Panc1 (cell line): Measurements from ENCODE around the gene ASB12.

Source experiments
- CTCF ChIP-seq: fragments of 450-650 bp; IDR thresholded peaks from 2 replicates; pipeline ENCODE4 v1.5.1; 2017; ENCODE audit warnings: mild to moderate bottlenecking
- POLR2AphosphoS5 ChIP-seq: IDR thresholded peaks from 2 replicates; pipeline ENCODE4 v1.6.1; 2012; ENCODE audit warnings: mild to moderate bottlenecking, low read depth, low read length, moderate library complexity
- REST ChIP-seq, 2 experiments: IDR thresholded peaks; 2 replicates each; pipeline ENCODE4 v1.6.1; 2011 to 2012; ENCODE audit warnings: low read depth in 2 of 2, control low read depth in 1 of 2, low read length in 1 of 2, mild to moderate bottlenecking in 1 of 2, moderate library complexity in 1 of 2; ENCODE audit not compliant: insufficient read depth in 1 of 2
- SIN3A ChIP-seq: IDR thresholded peaks from 2 replicates; pipeline ENCODE4 v1.6.1; 2012; ENCODE audit warnings: low read depth, mild to moderate bottlenecking, low read length, moderate library complexity, borderline replicate concordance; ENCODE audit not compliant: insufficient read depth

- no peak for TF ChIP-seq CTCF
- TF ChIP-seq POLR2AphosphoS5: no peak
- TF ChIP-seq REST (IDR thresholded peaks at IDR 0.05; ENCODE audit: insufficient read depth in 1 of 2, low read depth in 2 of 2, low read length in 1 of 2): no peak
- TF ChIP-seq SIN3A: no peak
Observed at GRCh38 chrX:64196606-64197005, 33.8 kb downstream of the ASB12 start.
